IMR-90 (cell line): ENCODE data around the gene PPP3R2. TPM values are rescaled to one million over a fixed set of nuclear protein-coding genes. Genes with fewer than 3 reads are reported as not detected.

Source experiments
- ATAC-seq: fragments of 200-7000 bp; cut with Tn5 transposase; 2 replicates; pipeline ENCODE4 v1.9.1; 2020; ENCODE audit warnings: low read depth, mild to moderate bottlenecking, moderate library complexity
- BruUV-seq: library from RNA; stranded (reverse); fragments of 400-500 nt; replicated peaks from 2 replicates; lab custom pipeline; 2021; lab: Mats Ljungman, UMichigan
- CTCF ChIA-PET: fragments of 300-600 bp; formaldehyde crosslinking; extraction: SDS; loops from one replicate; lab custom pipeline; 2021; ENCODE audit warnings: antibody characterized with exemption; lab: Yijun Ruan, JAX
- POLR2A ChIA-PET: fragments of 300-600 bp; sonication (Branson Sonifier 250); formaldehyde crosslinking; loops from one replicate; lab custom pipeline; 2022; ENCODE audit warnings: antibody characterized with exemption; ENCODE audit not compliant: unreplicated experiment; lab: Charles Lee
- DNase-seq: peaks from one replicate; pipeline ENCODE4 v3.0.0; 2013
- H2AFZ ChIP-seq: replicated peaks from 2 replicates; pipeline ENCODE3; 2013; ENCODE audit warnings: low read length, mild to moderate bottlenecking; ENCODE audit not compliant: poor library complexity
- H2AK5ac ChIP-seq: 2 replicates; pipeline ENCODE4 v1.6.1; 2013; ENCODE audit warnings: low read depth, low read length, inconsistent platforms
- H2AK9ac ChIP-seq: replicated peaks from 2 replicates; pipeline ENCODE3; 2013; ENCODE audit warnings: mild to moderate bottlenecking, low read depth, low read length, moderate library complexity; ENCODE audit not compliant: poor library complexity
- H2BK120ac ChIP-seq: 2 replicates; pipeline ENCODE4 v1.6.1; 2013; ENCODE audit warnings: low read depth, low read length, inconsistent platforms
- H2BK15ac ChIP-seq: 3 replicates; pipeline ENCODE4 v1.6.1; 2013; ENCODE audit warnings: low read depth, low read length, inconsistent platforms
- H2BK20ac ChIP-seq: 2 replicates; pipeline ENCODE4 v1.6.1; 2013; ENCODE audit warnings: low read depth, mild to moderate bottlenecking, inconsistent platforms, low read length, moderate library complexity
- H2BK5ac ChIP-seq: 2 replicates; pipeline ENCODE4 v1.6.1; 2013; ENCODE audit warnings: mild to moderate bottlenecking, low read depth, low read length, inconsistent platforms; ENCODE audit not compliant: poor library complexity, severe bottlenecking
- H3K14ac ChIP-seq: replicated peaks from 2 replicates; pipeline ENCODE4 v1.6.1; 2013; ENCODE audit warnings: low read depth, low read length, inconsistent platforms
- H3K18ac ChIP-seq: 2 replicates; pipeline ENCODE4 v1.6.1; 2013; ENCODE audit warnings: low read depth, low read length, control low read depth
- H3K23ac ChIP-seq: 2 replicates; pipeline ENCODE4 v1.6.1; 2013; ENCODE audit warnings: low read depth, low read length, inconsistent platforms
- H3K27ac ChIP-seq: 2 replicates; pipeline ENCODE4 v1.5.1; 2013; ENCODE audit warnings: mild to moderate bottlenecking, control low read depth, low read length; ENCODE audit not compliant: insufficient read depth
- H3K27me3 ChIP-seq: 2 replicates; pipeline ENCODE4 v1.6.1; 2013; ENCODE audit warnings: low read length; ENCODE audit not compliant: control insufficient read depth, insufficient read depth
- H3K36me3 ChIP-seq: 2 replicates; pipeline ENCODE4 v1.6.1; 2013; ENCODE audit warnings: low read length, mixed read lengths; ENCODE audit not compliant: control insufficient read depth, insufficient read depth
- H3K4ac ChIP-seq: 2 replicates; pipeline ENCODE4 v1.6.1; 2013; ENCODE audit warnings: low read depth, low read length, inconsistent platforms
- H3K4me1 ChIP-seq: 2 replicates; pipeline ENCODE4 v1.6.1; 2013; ENCODE audit warnings: low read length, mixed read lengths; ENCODE audit not compliant: control insufficient read depth, insufficient read depth
- H3K4me2 ChIP-seq: 2 replicates; pipeline ENCODE4 v1.6.1; 2013; ENCODE audit warnings: low read depth, mild to moderate bottlenecking, control low read depth, low read length, moderate library complexity
- H3K4me3 ChIP-seq: 2 replicates; pipeline ENCODE4 v1.5.1; 2013; ENCODE audit warnings: low read depth, mild to moderate bottlenecking, control low read depth, low read length, moderate library complexity; ENCODE audit not compliant: insufficient read depth
- H3K56ac ChIP-seq: 2 replicates; pipeline ENCODE4 v1.6.1; 2013; ENCODE audit warnings: low read length, inconsistent platforms; ENCODE audit not compliant: insufficient read depth; ENCODE audit errors: extremely low read depth
- H3K79me1 ChIP-seq, 2 experiments: 2 replicates each; pipeline ENCODE4 v1.6.1; 2013; ENCODE audit warnings: low read length in 2 of 2, inconsistent platforms in 1 of 2, low read depth in 1 of 2
- H3K9ac ChIP-seq: 2 replicates; pipeline ENCODE4 v1.6.1; 2013; ENCODE audit warnings: low read depth, low read length, control low read depth
- H3K9me1 ChIP-seq: 2 replicates; pipeline ENCODE4 v1.6.1; 2013; ENCODE audit warnings: low read length, inconsistent platforms; ENCODE audit not compliant: insufficient read depth
- H3K9me3 ChIP-seq: 2 replicates; pipeline ENCODE4 v1.6.1; 2013; ENCODE audit warnings: low read length; ENCODE audit not compliant: control insufficient read depth, insufficient read depth
- H4K20me1 ChIP-seq: 2 replicates; pipeline ENCODE4 v1.6.1; 2013; ENCODE audit warnings: low read length, inconsistent platforms; ENCODE audit not compliant: insufficient read depth
- H4K5ac ChIP-seq: 2 replicates; pipeline ENCODE4 v1.6.1; 2013; ENCODE audit warnings: mild to moderate bottlenecking, low read depth, low read length, control low read depth
- H4K8ac ChIP-seq, 2 experiments: 2 replicates each; pipeline ENCODE4 v1.6.1; 2013; ENCODE audit warnings: low read depth in 2 of 2, low read length in 2 of 2, control low read depth in 1 of 2, inconsistent platforms in 1 of 2
- H4K91ac ChIP-seq: 2 replicates; pipeline ENCODE4 v1.6.1; 2013; ENCODE audit warnings: low read depth, low read length, inconsistent platforms; ENCODE audit not compliant: insufficient read depth
- FOS ChIP-seq: fragments of 150-350 bp; IDR thresholded peaks from 2 replicates; pipeline ENCODE4 v1.6.1; 2016; ENCODE audit warnings: low read depth, low read length
- MAFK ChIP-seq: IDR thresholded peaks from 2 replicates; pipeline ENCODE4 v1.6.1; 2012; ENCODE audit warnings: low read depth, low read length, improper control_type of control experiment
- NFE2L2 ChIP-seq: fragments of 150-350 bp; IDR thresholded peaks from 2 replicates; pipeline ENCODE4 v1.6.1; 2016; ENCODE audit warnings: low read depth, mild to moderate bottlenecking, low read length
- RAD21 ChIP-seq: IDR thresholded peaks from 2 replicates; pipeline ENCODE4 v1.6.1; 2012; ENCODE audit warnings: low read length, improper control_type of control experiment
- WGBS, 2 experiments: methylation state at CpG; one replicate each; pipeline versions ENCODE4 v1.1.5 to v1.1.7; 2013; ENCODE audit warnings: missing lambda C conversion rate in 2 of 2; ENCODE audit not compliant: insufficient read length in 1 of 2; ENCODE audit errors: extremely low coverage in 2 of 2; 5-methylcytosine and 5-hydroxymethylcytosine counted together
- dilution Hi-C: fragments of 300-500 bp; cut with HindIII; formaldehyde crosslinking; loops from one replicate; pipeline ENCODE4 v1.14.3; 2018; ENCODE audit warnings: low sequenced_read_pairs; ENCODE audit not compliant: unreplicated experiment
- in situ Hi-C: fragments of 300-500 bp; cut with MboI; formaldehyde crosslinking; loops from 3 replicates; pipeline ENCODE4 v1.14.3; 2019; ENCODE audit warnings: low sequenced_read_pairs, inconsistent platforms, mixed read lengths
- intact Hi-C: fragments of 100-400 bp; cut with micrococcal nuclease; formaldehyde crosslinking; loops from 2 replicates; pipeline ENCODE4 v1.10.0; 2022
- polyA plus RNA-seq, 3 experiments: library from polyadenylated mRNA; depleted of rRNA; stranded (reverse); fragments of >200 nt; gene quantifications; 2 replicates each; pipeline ENCODE4 v1.2.3, GENCODE V29; 2012; ENCODE audit warnings: low replicate concordance in 1 of 3
- total RNA-seq: library from RNA; depleted of rRNA; stranded (reverse); fragments of >200 nt; gene quantifications from 2 replicates; pipeline ENCODE4 v1.2.3, GENCODE V29; 2012
- TF ChIP-seq, protein P1 (sequence below): fragments of 150-350 bp; IDR thresholded peaks from 2 replicates; pipeline ENCODE4 v1.6.1; 2016; ENCODE audit warnings: low read depth, mild to moderate bottlenecking, low read length, moderate library complexity, borderline replicate concordance

Gene PPP3R2
- total and polyA plus RNA-seq, 2 of the 4 experiments (the other 2 are of a cell fraction), result not detected

DNA sequence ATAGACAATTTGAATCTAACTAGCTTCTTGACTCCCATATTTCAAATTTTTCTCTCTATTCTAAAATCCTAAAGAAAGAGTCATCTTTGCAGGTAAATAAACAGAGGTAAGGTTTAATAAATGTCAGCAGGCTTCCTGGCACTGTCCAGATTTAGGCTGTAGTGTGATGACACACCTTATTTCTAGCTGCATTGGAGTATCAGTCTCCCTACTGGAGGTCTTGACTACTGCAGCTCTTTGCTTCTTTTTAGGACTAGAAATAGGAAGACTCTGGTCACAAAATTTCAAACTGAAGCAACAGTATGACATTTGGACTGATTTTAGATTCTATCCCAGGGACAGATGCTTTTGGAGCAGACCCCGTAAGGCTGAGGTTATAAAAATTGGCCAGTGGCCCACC, 40.7 kb upstream of the PPP3R2 start:
- H4K20me1 ChIP-seq, result no peaks in the 10 kb centered on the region
- no peaks in the 10 kb centered on the region for H3K36me3 ChIP-seq
- dilution Hi-C loops, result no loop called here
- H3K27ac ChIP-seq, result no peak overlapping the region
- intact Hi-C loops, result no loop called here
- POLR2A ChIA-PET, result no interaction called here
- H4K5ac ChIP-seq, result no peak overlapping the region
- TF ChIP-seq FOS (no peak), RAD21 (no peak), NFE2L2 (no peak), MAFK (no peak)
- TF ChIP-seq, protein P1, sequence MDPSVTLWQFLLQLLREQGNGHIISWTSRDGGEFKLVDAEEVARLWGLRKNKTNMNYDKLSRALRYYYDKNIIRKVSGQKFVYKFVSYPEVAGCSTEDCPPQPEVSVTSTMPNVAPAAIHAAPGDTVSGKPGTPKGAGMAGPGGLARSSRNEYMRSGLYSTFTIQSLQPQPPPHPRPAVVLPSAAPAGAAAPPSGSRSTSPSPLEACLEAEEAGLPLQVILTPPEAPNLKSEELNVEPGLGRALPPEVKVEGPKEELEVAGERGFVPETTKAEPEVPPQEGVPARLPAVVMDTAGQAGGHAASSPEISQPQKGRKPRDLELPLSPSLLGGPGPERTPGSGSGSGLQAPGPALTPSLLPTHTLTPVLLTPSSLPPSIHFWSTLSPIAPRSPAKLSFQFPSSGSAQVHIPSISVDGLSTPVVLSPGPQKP, result no peak
- no peak overlapping the region for H2AK9ac ChIP-seq
- H2BK5ac ChIP-seq, result no peak overlapping the region
- no peak overlapping the region for H2BK15ac ChIP-seq
- in situ Hi-C loops, result no loop called here
- H2AFZ ChIP-seq, result no peak overlapping the region
- no peak overlapping the region for H2BK120ac ChIP-seq
- no peak overlapping the region for H2BK20ac ChIP-seq
- no peak overlapping the region for H3K14ac ChIP-seq
- no peaks in the 10 kb centered on the region for H3K4me1 ChIP-seq
- H3K4me2 ChIP-seq, result no peak overlapping the region
- H3K4ac ChIP-seq, result no peak overlapping the region
- H3K18ac ChIP-seq, result no peak overlapping the region
- ATAC-seq (no peak), DNase-seq (no peak)
- no peak overlapping the region for H4K91ac ChIP-seq
- no CpG with 5 or more reads among the region's 1 CpG for WGBS, 2 experiments
- no peak overlapping the region for H2AK5ac ChIP-seq
- H3K9ac ChIP-seq, result no peak overlapping the region
- no peaks in the 10 kb centered on the region for H3K9me3 ChIP-seq
- no peaks in the 10 kb centered on the region for H3K9me1 ChIP-seq
- no peaks in the 10 kb centered on the region for H3K79me1 ChIP-seq
- H3K27me3 ChIP-seq, result no peaks in the 10 kb centered on the region
- H3K56ac ChIP-seq, result no peak overlapping the region
- CTCF ChIA-PET, result no interaction called here
- H3K4me3 ChIP-seq, result no peak overlapping the region
- no TSS peak for BruUV-seq
- H3K23ac ChIP-seq, result no peak overlapping the region
- no peak overlapping the region for H4K8ac ChIP-seq
